Trophoblast cell (in vitro differentiated cells and primary cell): ENCODE results near the gene EPB41L4B.

Experiments
- DNase-seq, 2 donors: peaks; one replicate each; pipeline ENCODE4 v3.0.0-alpha.2; 2016
- H2AFZ ChIP-seq: 2 replicates; pipeline ENCODE4 v1.6.1; 2013; ENCODE audit warnings: low read length, moderate library complexity, mild to moderate bottlenecking; ENCODE audit not compliant: insufficient read depth, poor library complexity
- H2AK5ac ChIP-seq: 2 replicates; pipeline ENCODE4 v1.6.1; 2013; ENCODE audit warnings: mild to moderate bottlenecking, low read length
- H2BK120ac ChIP-seq: 2 replicates; pipeline ENCODE4 v1.6.1; 2013; ENCODE audit warnings: low read length, mild to moderate bottlenecking, moderate library complexity; ENCODE audit not compliant: insufficient read depth, poor library complexity
- H2BK12ac ChIP-seq: 2 replicates; pipeline ENCODE4 v1.6.1; 2013; ENCODE audit warnings: mild to moderate bottlenecking, low read length, moderate library complexity
- H2BK5ac ChIP-seq: 2 replicates; pipeline ENCODE4 v1.6.1; 2013; ENCODE audit warnings: low read length, low read depth, moderate library complexity, mild to moderate bottlenecking; ENCODE audit not compliant: poor library complexity
- H3K14ac ChIP-seq: 2 replicates; pipeline ENCODE4 v1.6.1; 2013; ENCODE audit warnings: mild to moderate bottlenecking, low read length
- H3K18ac ChIP-seq: 2 replicates; pipeline ENCODE4 v1.6.1; 2013; ENCODE audit warnings: mild to moderate bottlenecking, low read length
- H3K23ac ChIP-seq: 2 replicates; pipeline ENCODE4 v1.6.1; 2013; ENCODE audit warnings: low read length
- H3K27ac ChIP-seq: 2 replicates; pipeline ENCODE4 v1.5.1; 2013; ENCODE audit warnings: low read depth, mild to moderate bottlenecking, inconsistent platforms, low read length, moderate library complexity
- H3K27me3 ChIP-seq: 2 replicates; pipeline ENCODE4 v1.6.1; 2013; ENCODE audit warnings: inconsistent platforms, mild to moderate bottlenecking, low read length, moderate library complexity; ENCODE audit not compliant: insufficient read depth
- H3K36me3 ChIP-seq, 2 experiments: 1 replicate in 1 of 2; 2 replicates in 1 of 2; pipeline ENCODE4 v1.6.1; 2013; ENCODE audit warnings: low read length in 2 of 2, mild to moderate bottlenecking in 2 of 2, moderate library complexity in 1 of 2; ENCODE audit not compliant: insufficient read depth in 2 of 2, control insufficient read depth in 1 of 2
- H3K4ac ChIP-seq: 2 replicates; pipeline ENCODE4 v1.6.1; 2013; ENCODE audit warnings: low read depth, mild to moderate bottlenecking, low read length, moderate library complexity
- H3K4me1 ChIP-seq, 2 experiments: 1 replicate in 1 of 2; 2 replicates in 1 of 2; pipeline ENCODE4 v1.6.1; 2013; ENCODE audit warnings: low read length in 2 of 2, mild to moderate bottlenecking in 2 of 2, moderate library complexity in 1 of 2; ENCODE audit not compliant: insufficient read depth in 2 of 2, control insufficient read depth in 1 of 2
- H3K4me2 ChIP-seq: 2 replicates; pipeline ENCODE4 v1.6.1; 2013; ENCODE audit warnings: inconsistent platforms, mild to moderate bottlenecking, low read length, moderate library complexity
- H3K4me3 ChIP-seq: 2 replicates; pipeline ENCODE4 v1.5.1; 2013; ENCODE audit warnings: mild to moderate bottlenecking, low read depth, low read length, inconsistent platforms
- H3K79me1 ChIP-seq: one replicate; pipeline ENCODE4 v1.6.1; 2013; ENCODE audit warnings: low read length
- H3K79me2 ChIP-seq: 2 replicates; pipeline ENCODE4 v1.6.1; 2013; ENCODE audit warnings: low read length, mild to moderate bottlenecking; ENCODE audit not compliant: control insufficient read depth, insufficient read depth, poor library complexity
- H3K9ac ChIP-seq: 2 replicates; pipeline ENCODE4 v1.6.1; 2013; ENCODE audit warnings: mild to moderate bottlenecking, low read length
- H3K9me3 ChIP-seq: 2 replicates; pipeline ENCODE4 v1.6.1; 2013; ENCODE audit warnings: low read depth, mild to moderate bottlenecking, control low read depth, inconsistent platforms, low read length; ENCODE audit not compliant: insufficient read depth
- H4K12ac ChIP-seq: 2 replicates; pipeline ENCODE4 v1.6.1; 2013; ENCODE audit warnings: low read depth, mild to moderate bottlenecking, low read length, moderate library complexity
- H4K8ac ChIP-seq: 2 replicates; pipeline ENCODE4 v1.6.1; 2013; ENCODE audit warnings: low read depth, mild to moderate bottlenecking, low read length, moderate library complexity
- H4K91ac ChIP-seq: one replicate; pipeline ENCODE4 v1.6.1; 2013; ENCODE audit warnings: low read depth, mild to moderate bottlenecking, low read length, moderate library complexity
- WGBS: extraction: QIAGEN DNeasy Blood & Tissue Kit; methylation state at CpG from one replicate; pipeline ENCODE4 v1.1.7; 2013; ENCODE audit warnings: missing lambda C conversion rate; ENCODE audit not compliant: insufficient read length, insufficient coverage; ENCODE audit errors: extremely low coverage; 5-methylcytosine and 5-hydroxymethylcytosine counted together

EPB41L4B gene

DNA sequence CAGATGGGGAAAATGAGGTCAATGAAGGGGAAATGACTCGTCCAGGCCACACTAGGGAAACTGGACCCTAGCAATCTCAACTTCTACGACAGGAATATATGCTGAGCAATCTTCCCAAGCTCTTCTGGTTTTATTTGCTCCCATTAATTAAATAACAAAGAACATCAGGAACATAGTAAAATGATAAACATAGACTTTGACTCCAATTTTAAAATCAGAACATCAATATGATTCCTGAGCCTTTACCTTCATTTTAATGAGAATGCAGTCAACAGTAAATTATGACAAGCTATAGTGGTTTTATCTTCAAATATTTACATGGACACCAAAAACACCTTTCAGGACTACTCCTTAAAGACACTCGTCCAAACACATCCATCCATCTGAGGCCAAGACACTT is 79.7 kb downstream of the EPB41L4B start:
- H3K14ac ChIP-seq = no peak overlapping the region
- no peak overlapping the region for H4K8ac ChIP-seq
- no CpG with 5 or more reads among the region's 3 CpGs for WGBS
- no peak overlapping the region for H3K4me3 ChIP-seq
- DNase-seq = no peak
- H4K91ac ChIP-seq = no peak overlapping the region
- no peak overlapping the region for H2AK5ac ChIP-seq
- H2BK5ac ChIP-seq = no peak overlapping the region
- H3K4ac ChIP-seq = no peak overlapping the region
- peaks cover 0 to 2% of the 10 kb centered on the region in 2 experiments for H3K4me1 ChIP-seq
- no peak overlapping the region for H2BK12ac ChIP-seq
- no peaks in the 10 kb centered on the region for H3K79me2 ChIP-seq
- H3K9me3 ChIP-seq = peaks cover 1% of the 10 kb centered on the region
- no peaks in the 10 kb centered on the region for H3K27me3 ChIP-seq
- H3K9ac ChIP-seq = no peak overlapping the region
- H3K4me2 ChIP-seq = no peak overlapping the region
- peaks cover 4 to 15% of the 10 kb centered on the region in 2 experiments for H3K36me3 ChIP-seq
- no peak overlapping the region for H3K18ac ChIP-seq
- H4K12ac ChIP-seq = no peak overlapping the region
- no peak overlapping the region for H3K27ac ChIP-seq
- H3K79me1 ChIP-seq = no peaks in the 10 kb centered on the region
- no peak overlapping the region for H2AFZ ChIP-seq
- no peak overlapping the region for H3K23ac ChIP-seq
- H2BK120ac ChIP-seq = no peak overlapping the region

DNA sequence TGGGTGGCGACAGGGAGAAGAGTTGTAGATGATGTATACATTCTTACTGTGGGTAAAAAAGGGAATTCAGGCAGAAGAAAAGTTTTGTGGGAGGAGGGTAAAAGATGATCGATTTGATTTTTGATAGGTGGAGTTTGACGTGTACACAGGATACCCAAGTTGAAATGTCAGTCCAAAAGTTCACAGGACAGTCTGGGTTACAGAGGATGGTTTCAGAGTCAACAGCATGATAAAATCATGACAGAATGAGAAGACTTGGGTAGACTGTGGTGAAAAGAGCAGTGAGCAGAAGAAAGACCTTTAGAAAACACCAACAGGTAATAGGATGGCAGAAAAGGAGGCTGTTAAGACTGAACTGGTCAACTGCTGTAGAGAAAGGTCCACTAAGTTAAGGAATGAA is 81.6 kb downstream of the EPB41L4B start:
- no peak overlapping the region for H3K14ac ChIP-seq
- H2BK12ac ChIP-seq = no peak overlapping the region
- no peak overlapping the region for H3K18ac ChIP-seq
- peaks cover 4 to 15% of the 10 kb centered on the region in 2 experiments for H3K36me3 ChIP-seq
- no peak for DNase-seq
- no peak overlapping the region for H2BK5ac ChIP-seq
- no peak overlapping the region for H3K23ac ChIP-seq
- H3K9me3 ChIP-seq = peaks cover 1% of the 10 kb centered on the region
- no peaks in the 10 kb centered on the region for H3K4me1 ChIP-seq
- WGBS = 100% methylated on average over 2 of the region's 3 CpGs
- no peaks in the 10 kb centered on the region for H3K27me3 ChIP-seq
- H3K9ac ChIP-seq = no peak overlapping the region
- H3K4me3 ChIP-seq = no peak overlapping the region
- H2AFZ ChIP-seq = no peak overlapping the region
- no peaks in the 10 kb centered on the region for H3K79me1 ChIP-seq
- H4K12ac ChIP-seq = no peak overlapping the region
- H3K4ac ChIP-seq = no peak overlapping the region
- H4K91ac ChIP-seq = no peak overlapping the region
- H2AK5ac ChIP-seq = no peak overlapping the region
- no peak overlapping the region for H3K27ac ChIP-seq
- H2BK120ac ChIP-seq = no peak overlapping the region
- H3K4me2 ChIP-seq = no peak overlapping the region
- H3K79me2 ChIP-seq = no peaks in the 10 kb centered on the region
- no peak overlapping the region for H4K8ac ChIP-seq

DNA sequence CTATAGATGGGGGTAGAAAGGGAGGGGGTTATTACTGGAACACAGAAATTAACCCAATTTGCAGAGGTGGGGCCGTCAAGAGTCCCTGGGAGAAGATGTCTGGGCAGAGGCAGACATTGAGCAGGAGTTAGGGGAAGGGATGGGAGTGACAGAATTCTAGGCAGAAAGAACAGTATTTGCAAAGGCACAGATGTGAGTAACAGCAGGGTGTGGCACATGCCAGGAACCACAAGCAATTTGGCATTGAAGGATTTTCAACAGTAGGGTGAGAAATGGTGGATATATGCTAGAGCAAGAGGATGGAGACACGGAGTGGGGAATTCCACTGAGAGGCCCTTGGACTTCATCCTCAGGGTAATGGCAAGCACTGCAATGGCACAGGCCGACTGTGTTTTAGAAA is 82.2 kb downstream of the EPB41L4B start:
- H4K91ac ChIP-seq = no peak overlapping the region
- no peak overlapping the region for H4K12ac ChIP-seq
- H2BK12ac ChIP-seq = no peak overlapping the region
- H3K4ac ChIP-seq = no peak overlapping the region
- no peak overlapping the region for H3K9ac ChIP-seq
- H3K9me3 ChIP-seq = peaks cover 1% of the 10 kb centered on the region
- H3K4me1 ChIP-seq = no peaks in the 10 kb centered on the region
- no peak overlapping the region for H2BK120ac ChIP-seq
- no peaks in the 10 kb centered on the region for H3K79me2 ChIP-seq
- no peak overlapping the region for H4K8ac ChIP-seq
- H3K4me2 ChIP-seq = no peak overlapping the region
- no peaks in the 10 kb centered on the region for H3K27me3 ChIP-seq
- H3K4me3 ChIP-seq = no peak overlapping the region
- WGBS = no CpG with 5 or more reads among the region's 3 CpGs
- H3K27ac ChIP-seq = no peak overlapping the region
- H3K79me1 ChIP-seq = no peaks in the 10 kb centered on the region
- H3K36me3 ChIP-seq = peaks cover 3 to 15% of the 10 kb centered on the region in 2 experiments
- no peak overlapping the region for H3K18ac ChIP-seq
- H2AFZ ChIP-seq = no peak overlapping the region
- no peak overlapping the region for H3K23ac ChIP-seq
- no peak for DNase-seq
- H3K14ac ChIP-seq = no peak overlapping the region
- H2BK5ac ChIP-seq = no peak overlapping the region
- H2AK5ac ChIP-seq = no peak overlapping the region

DNA sequence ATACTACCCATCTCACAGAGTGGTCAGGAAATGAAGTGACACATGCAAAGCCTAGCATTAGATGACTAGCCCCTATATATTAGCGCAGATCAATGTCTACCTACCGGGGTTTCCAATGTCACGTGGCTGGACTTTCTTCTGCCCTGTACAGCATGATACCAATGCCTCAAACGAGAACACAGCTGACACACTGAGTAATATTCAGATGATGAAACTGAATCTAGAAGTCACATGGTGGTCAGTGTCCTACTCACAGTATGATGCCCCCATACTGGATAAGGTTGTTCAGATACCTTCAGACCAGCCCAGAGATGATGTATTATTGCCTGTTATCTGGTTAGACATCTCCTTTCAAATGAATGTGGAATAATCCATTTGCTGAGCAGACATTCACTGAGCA is 82.7 kb downstream of the EPB41L4B start:
- Histone ChIP-seq H3K9ac (no peak overlapping the region), H2BK120ac (no peak overlapping the region), H2BK12ac (no peak overlapping the region), H4K12ac (no peak overlapping the region), H3K14ac (no peak overlapping the region), H2AFZ (no peak overlapping the region), H3K27me3 (no peaks in the 10 kb centered on the region), H3K4me3 (no peak overlapping the region), H3K27ac (no peak overlapping the region), H3K4ac (no peak overlapping the region), H3K23ac (no peak overlapping the region), H4K8ac (no peak overlapping the region), H3K4me2 (no peak overlapping the region), H3K79me2 (no peaks in the 10 kb centered on the region), H2BK5ac (no peak overlapping the region), H3K4me1 (no peaks in the 10 kb centered on the region), H3K9me3 (peaks cover 1% of the 10 kb centered on the region), H3K79me1 (no peaks in the 10 kb centered on the region), H3K36me3 (peaks cover 0 to 15% of the 10 kb centered on the region in 2 experiments), H2AK5ac (no peak overlapping the region), H4K91ac (no peak overlapping the region), H3K18ac (no peak overlapping the region)
- DNase-seq = no peak
- no CpG with 5 or more reads among the region's 4 CpGs for WGBS
